Fibroblast of lung (primary cell): ENCODE results near the gene SAMSN1. TPM values are rescaled to one million over a fixed set of nuclear protein-coding genes. Genes with fewer than 3 reads are reported as not detected.
"Not testable (repeated sequence)": the region's sequence is repeated elsewhere in the genome, so short reads cannot be mapped to it uniquely, and the experiment has no call there.

Experiments
- DNase-seq, 2 donors: peaks; one replicate each; pipeline versions ENCODE4 v3.0.0 to v3.0.0-alpha.2; 2010; ENCODE audit warnings: low read depth in 2 of 2
- H2AFZ ChIP-seq: 2 replicates; pipeline ENCODE4 v1.5.1; 2012; ENCODE audit warnings: low read length, control low read depth, inconsistent platforms
- H3K27ac ChIP-seq: 2 replicates; pipeline ENCODE4 v1.5.1; 2011; ENCODE audit warnings: low read length, control low read depth; ENCODE audit not compliant: insufficient read depth
- H3K27me3 ChIP-seq: 2 replicates; pipeline ENCODE4 v1.5.1; 2011; ENCODE audit warnings: mild to moderate bottlenecking, low read length; ENCODE audit not compliant: control insufficient read depth, insufficient read depth
- H3K36me3 ChIP-seq: 2 replicates; pipeline ENCODE4 v1.5.1; 2011; ENCODE audit warnings: low read length; ENCODE audit not compliant: control insufficient read depth, insufficient read depth
- H3K4me1 ChIP-seq: 2 replicates; pipeline ENCODE4 v1.5.1; 2011; ENCODE audit warnings: low read length; ENCODE audit not compliant: control insufficient read depth, insufficient read depth; ENCODE audit errors: extremely low read depth
- H3K4me2 ChIP-seq: 2 replicates; pipeline ENCODE4 v1.5.1; 2011; ENCODE audit warnings: low read length, control low read depth; ENCODE audit not compliant: insufficient read depth; ENCODE audit errors: extremely low read depth
- H3K4me3 ChIP-seq, 4 experiments: fragments of 200-600 bp in 1 of 4; sonication (generic) in 1 of 4; replicated peaks in 1 of 4; 2 replicates each; pipeline ENCODE4 v1.5.1; 2011 to 2016; ENCODE audit warnings: low read length in 4 of 4, low read depth in 3 of 4, mild to moderate bottlenecking in 3 of 4, control low read depth in 2 of 4, inconsistent platforms in 1 of 4, mixed read lengths in 1 of 4; ENCODE audit not compliant: insufficient read depth in 1 of 4; ENCODE audit errors: control extremely low read depth in 1 of 4
- H3K79me2 ChIP-seq: 2 replicates; pipeline ENCODE4 v1.5.1; 2012; ENCODE audit warnings: mild to moderate bottlenecking, low read length, inconsistent platforms; ENCODE audit not compliant: control insufficient read depth, insufficient read depth
- H3K9ac ChIP-seq: 2 replicates; pipeline ENCODE4 v1.5.1; 2011; ENCODE audit warnings: mild to moderate bottlenecking, low read length, control low read depth; ENCODE audit not compliant: insufficient read depth
- H3K9me3 ChIP-seq: 2 replicates; pipeline ENCODE4 v1.5.1; 2012; ENCODE audit warnings: low read depth, low read length; ENCODE audit not compliant: control insufficient read depth, insufficient read depth
- H4K20me1 ChIP-seq: 2 replicates; pipeline ENCODE4 v1.5.1; 2011; ENCODE audit warnings: low read length; ENCODE audit not compliant: control insufficient read depth, insufficient read depth; ENCODE audit errors: extremely low read depth
- CTCF ChIP-seq, 2 donors: IDR thresholded peaks in 1 of 2; conservative IDR thresholded peaks in 1 of 2; 1 replicate in 1 of 2; 2 replicates in 1 of 2; pipeline ENCODE4 v1.5.1; 2011 to 2012; ENCODE audit warnings: low read length in 2 of 2, control low read depth in 1 of 2, inconsistent platforms in 1 of 2, low read depth in 1 of 2, mild to moderate bottlenecking in 1 of 2
- EZH2 ChIP-seq: IDR thresholded peaks from 2 replicates; pipeline ENCODE4 v1.5.1; 2012; ENCODE audit warnings: low read length, control low read depth, mild to moderate bottlenecking; ENCODE audit errors: missing control alignments
- polyA plus RNA-seq, 2 donors: library from polyadenylated mRNA; depleted of rRNA in 1 of 2; stranded (reverse) in 1 of 2; unstranded in 1 of 2; fragments of >200 nt; gene quantifications; 2 replicates each; pipeline ENCODE4 v1.2.1, GENCODE V29; 2011 to 2012; ENCODE audit warnings: missing spikeins in 1 of 2
- total RNA-seq: library from RNA; depleted of rRNA; stranded (reverse); fragments of >200 nt; gene quantifications from 2 replicates; pipeline ENCODE4 v1.2.1, GENCODE V29; 2014

Gene SAMSN1
- total and polyA plus RNA-seq, 2 donors (not counting 1 experiment from before 2014, with no cell fraction given): not detected

- H3K36me3 ChIP-seq: no peaks in the 10 kb centered on the region
- H3K4me2 ChIP-seq: no peak overlapping the region
- H3K79me2 ChIP-seq: no peaks in the 10 kb centered on the region
- H3K9me3 ChIP-seq: no peaks in the 10 kb centered on the region
- H3K27me3 ChIP-seq: no peaks in the 10 kb centered on the region
- H3K9ac ChIP-seq: no peak overlapping the region
- no peaks in the 10 kb centered on the region for H4K20me1 ChIP-seq
- no peak for DNase-seq
- no peak overlapping the region for H3K27ac ChIP-seq
- no peaks in the 10 kb centered on the region for H3K4me1 ChIP-seq
- TF ChIP-seq CTCF (conservative IDR thresholded peaks at IDR 0.05 in 1 of 2, IDR thresholded peaks at IDR 0.05 in 1 of 2; ENCODE audit: low read depth in 1 of 2, low read length in 2 of 2): no peak
- TF ChIP-seq EZH2: no peak
- H2AFZ ChIP-seq: no peak overlapping the region
- H3K4me3 ChIP-seq: no peak overlapping the region
Observed at GRCh38 chr21:14495075-14495474, 51.0 kb downstream of the SAMSN1 start.

GRCh38 chr21:14494181-14494580 lies 51.9 kb downstream of the SAMSN1 start:
- DNase-seq, H3K4me1 ChIP-seq, H3K9me3 ChIP-seq, H3K27me3 ChIP-seq, H3K4me3 ChIP-seq, H3K36me3 ChIP-seq, H2AFZ ChIP-seq, H3K27ac ChIP-seq, H4K20me1 ChIP-seq, H3K9ac ChIP-seq, H3K79me2 ChIP-seq, H3K4me2 ChIP-seq: not testable (repeated sequence)

GRCh38 chr21:14493731-14494130 lies 52.4 kb downstream of the SAMSN1 start:
- no peak overlapping the region for H3K9ac ChIP-seq
- no peaks in the 10 kb centered on the region for H3K36me3 ChIP-seq
- H3K9me3 ChIP-seq: no peaks in the 10 kb centered on the region
- H3K4me1 ChIP-seq: no peaks in the 10 kb centered on the region
- no peaks in the 10 kb centered on the region for H3K27me3 ChIP-seq
- DNase-seq: no peak
- H3K4me3 ChIP-seq: no peak overlapping the region
- no peak overlapping the region for H3K27ac ChIP-seq
- no peaks in the 10 kb centered on the region for H4K20me1 ChIP-seq
- TF ChIP-seq CTCF (conservative IDR thresholded peaks at IDR 0.05 in 1 of 2, IDR thresholded peaks at IDR 0.05 in 1 of 2; ENCODE audit: low read depth in 1 of 2, low read length in 2 of 2): no peak
- TF ChIP-seq EZH2: no peak
- H3K79me2 ChIP-seq: no peaks in the 10 kb centered on the region
- H3K4me2 ChIP-seq: no peak overlapping the region
- H2AFZ ChIP-seq: no peak overlapping the region

- no peak for DNase-seq
- Histone ChIP-seq H3K4me2 (no peak overlapping the region), H3K9me3 (no peaks in the 10 kb centered on the region), H3K79me2 (no peaks in the 10 kb centered on the region), H3K4me3 (no peak overlapping the region), H3K36me3 (no peaks in the 10 kb centered on the region), H3K27ac (no peak overlapping the region), H4K20me1 (no peaks in the 10 kb centered on the region), H3K9ac (no peak overlapping the region), H3K27me3 (no peaks in the 10 kb centered on the region), H3K4me1 (no peaks in the 10 kb centered on the region), H2AFZ (no peak overlapping the region)
- TF ChIP-seq EZH2 (no peak), CTCF (conservative IDR thresholded peaks at IDR 0.05 in 1 of 2, IDR thresholded peaks at IDR 0.05 in 1 of 2; ENCODE audit: low read depth in 1 of 2, low read length in 2 of 2) (no peak)
Observed at GRCh38 chr21:14492931-14493330, 53.2 kb downstream of the SAMSN1 start.
